ENCODE results near the gene PPP1R13B. TPM values are rescaled to one million over a fixed set of nuclear protein-coding genes. Genes with fewer than 3 reads are reported as not detected.

Gene PPP1R13B
- total RNA-seq, 1 experiment from 2014 or later: 10.3 TPM

- Mint-ChIP-seq H3K4me1 (peaks cover 3% of the 10 kb centered on the region), H3K36me3 (peaks cover 40% of the 10 kb centered on the region), H3K27ac (no peak overlapping the region), H3K4me3 (no peak overlapping the region), H3K27me3 (ENCODE audit: low read depth) (no peaks in the 10 kb centered on the region; the same call in 1 of the 2 replicates), H3K9me3 (no peaks in the 10 kb centered on the region)
- no peak for DNase-seq (ENCODE audit: low spot score)
- ChIA-PET CTCF (interaction anchor here (1.0 kb wide), 1 partner anchor 11 kb away, joined by 3 read pairs; no protein-coding TSS in a partner anchor), POLR2A (interaction anchor here (0.6 to 0.9 kb wide), 2 partner anchors 10 to 16 kb away, joined by 3 to 5 read pairs; partner anchors contain the start of genes XRCC3 and ZFYVE21)
- ATAC-seq: no peak
- TF ChIP-seq MAX (CRISPR knock-in tag; IDR thresholded peaks at IDR 0.05) (no peak), PRRX2 (CRISPR knock-in tag; IDR thresholded peaks at IDR 0.05) (no peak), ELF4 (CRISPR knock-in tag; IDR thresholded peaks at IDR 0.05; ENCODE audit: low read depth) (no peak), ERG (CRISPR knock-in tag; IDR thresholded peaks at IDR 0.05) (no peak), USF1 (CRISPR knock-in tag; IDR thresholded peaks at IDR 0.05) (no peak), SP1 (CRISPR knock-in tag; conservative IDR thresholded peaks at IDR 0.05) (no peak), ATF3 (CRISPR knock-in tag; conservative IDR thresholded peaks at IDR 0.05) (no peak), ETV6 (CRISPR knock-in tag; IDR thresholded peaks at IDR 0.05) (no peak), ZNF138 (CRISPR knock-in tag; conservative IDR thresholded peaks at IDR 0.05) (no peak), ZNF423 (CRISPR knock-in tag; IDR thresholded peaks at IDR 0.05) (no peak), FOXJ3 (CRISPR knock-in tag; IDR thresholded peaks at IDR 0.05; ENCODE audit: borderline replicate concordance) (no peak), TEAD4 (CRISPR knock-in tag; IDR thresholded peaks at IDR 0.05) (no peak), AR (CRISPR knock-in tag; IDR thresholded peaks at IDR 0.05) (no peak)
Measured at GRCh38 chr14:103705504-103706284, 141.7 kb downstream of the PPP1R13B start.

GRCh38 chr14:103705118-103705503 lies 142.3 kb downstream of the PPP1R13B start:
- DNase-seq (ENCODE audit: low spot score) (no peak), ATAC-seq (no peak)
- ChIA-PET POLR2A (interaction anchor here (0.9 kb wide), 1 partner anchor 10 kb away, joined by 5 read pairs; the partner anchor contains the start of genes XRCC3 and ZFYVE21), CTCF (no interaction called here)
- Mint-ChIP-seq H3K27me3 (ENCODE audit: low read depth) (no peaks in the 10 kb centered on the region; the same call in 1 of the 2 replicates), H3K4me1 (peaks cover 3% of the 10 kb centered on the region), H3K27ac (peak overlapping the region; percentile 80; the same call in 1 of the 2 replicates), H3K4me3 (no peak overlapping the region), H3K9me3 (no peaks in the 10 kb centered on the region), H3K36me3 (peaks cover 40% of the 10 kb centered on the region)
- no peak for TF ChIP-seq RORB (CRISPR knock-in tag; IDR thresholded peaks at IDR 0.05)
- no peak for TF ChIP-seq MLX (CRISPR knock-in tag; IDR thresholded peaks at IDR 0.05)
- no peak for TF ChIP-seq JAZF1 (CRISPR knock-in tag; IDR thresholded peaks at IDR 0.05)
- TF ChIP-seq ZNF281 (CRISPR knock-in tag; IDR thresholded peaks at IDR 0.05): no peak
- TF ChIP-seq PRRX2 (CRISPR knock-in tag; IDR thresholded peaks at IDR 0.05): no peak
- TF ChIP-seq ERG (CRISPR knock-in tag; IDR thresholded peaks at IDR 0.05): no peak
- TF ChIP-seq ZNF512 (CRISPR knock-in tag; IDR thresholded peaks at IDR 0.05; ENCODE audit: borderline replicate concordance): no peak

Measured in WTC11 (cell line).